Measurements from ENCODE around the gene AKAIN1.

DNA sequence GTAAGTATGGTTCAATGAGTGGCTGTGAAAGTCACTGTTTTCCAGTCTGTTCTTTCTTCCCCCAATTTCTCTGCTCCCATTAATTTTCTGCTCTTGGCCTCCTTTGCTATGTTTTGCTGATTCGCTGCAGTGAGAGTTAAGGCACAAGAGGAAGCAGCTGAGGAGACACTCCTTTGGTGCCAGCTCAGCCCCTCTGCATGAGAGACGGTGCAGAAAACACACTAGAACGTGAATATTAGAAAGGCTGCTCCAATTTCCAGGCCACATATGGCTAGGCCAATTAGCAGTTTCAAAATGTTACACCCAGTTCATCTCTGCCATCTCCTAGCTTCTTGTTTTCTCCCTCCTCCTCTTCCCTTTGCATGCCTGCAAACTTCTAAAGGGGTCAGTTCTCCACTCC lies 38.9 kb downstream of the AKAIN1 start:
- TF ChIP-seq, protein P1, sequence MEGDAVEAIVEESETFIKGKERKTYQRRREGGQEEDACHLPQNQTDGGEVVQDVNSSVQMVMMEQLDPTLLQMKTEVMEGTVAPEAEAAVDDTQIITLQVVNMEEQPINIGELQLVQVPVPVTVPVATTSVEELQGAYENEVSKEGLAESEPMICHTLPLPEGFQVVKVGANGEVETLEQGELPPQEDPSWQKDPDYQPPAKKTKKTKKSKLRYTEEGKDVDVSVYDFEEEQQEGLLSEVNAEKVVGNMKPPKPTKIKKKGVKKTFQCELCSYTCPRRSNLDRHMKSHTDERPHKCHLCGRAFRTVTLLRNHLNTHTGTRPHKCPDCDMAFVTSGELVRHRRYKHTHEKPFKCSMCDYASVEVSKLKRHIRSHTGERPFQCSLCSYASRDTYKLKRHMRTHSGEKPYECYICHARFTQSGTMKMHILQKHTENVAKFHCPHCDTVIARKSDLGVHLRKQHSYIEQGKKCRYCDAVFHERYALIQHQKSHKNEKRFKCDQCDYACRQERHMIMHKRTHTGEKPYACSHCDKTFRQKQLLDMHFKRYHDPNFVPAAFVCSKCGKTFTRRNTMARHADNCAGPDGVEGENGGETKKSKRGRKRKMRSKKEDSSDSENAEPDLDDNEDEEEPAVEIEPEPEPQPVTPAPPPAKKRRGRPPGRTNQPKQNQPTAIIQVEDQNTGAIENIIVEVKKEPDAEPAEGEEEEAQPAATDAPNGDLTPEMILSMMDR (conservative IDR thresholded peaks at IDR 0.05 in 1 of 2, IDR thresholded peaks at IDR 0.05 in 1 of 2; ENCODE audit: low read depth in 1 of 2, low read length in 2 of 2), result no peak
- no peak for TF ChIP-seq EZH2 (IDR thresholded peaks at IDR 0.05; ENCODE audit: low read length, missing control alignments)

Measured in fibroblast of lung (primary cell).